Ishikawa (cell line): ENCODE measurements around the gene CTNND2.

ENCODE experiments used
- CEBPB ChIP-seq: IDR thresholded peaks from 2 replicates; pipeline ENCODE4 v1.6.1; 2012
- CREB1 ChIP-seq: IDR thresholded peaks from 2 replicates; pipeline ENCODE4 v1.6.1; 2012; ENCODE audit warnings: low read depth
- EGR1 ChIP-seq: IDR thresholded peaks from 2 replicates; pipeline ENCODE4 v1.6.1; 2012
- EP300 ChIP-seq: IDR thresholded peaks from 2 replicates; pipeline ENCODE4 v1.6.1; 2012; ENCODE audit warnings: borderline replicate concordance
- NFIC ChIP-seq: IDR thresholded peaks from 2 replicates; pipeline ENCODE4 v1.6.1; 2012
- RAD21 ChIP-seq: IDR thresholded peaks from 2 replicates; pipeline ENCODE4 v1.6.1; 2012; ENCODE audit warnings: low read depth
- TAF1 ChIP-seq: IDR thresholded peaks from 2 replicates; pipeline ENCODE4 v1.6.1; 2012; ENCODE audit warnings: low read depth, mild to moderate bottlenecking
- TCF12 ChIP-seq: IDR thresholded peaks from 2 replicates; pipeline ENCODE4 v1.6.1; 2012; ENCODE audit warnings: low read depth
- TEAD4 ChIP-seq: IDR thresholded peaks from 2 replicates; pipeline ENCODE4 v1.6.1; 2012
- YY1 ChIP-seq: IDR thresholded peaks from 2 replicates; pipeline ENCODE4 v1.6.1; 2012; ENCODE audit warnings: low read depth
- ZBTB7A ChIP-seq: IDR thresholded peaks from 2 replicates; pipeline ENCODE4 v1.6.1; 2012; ENCODE audit warnings: low read depth
- TF ChIP-seq, protein P1 (sequence below): IDR thresholded peaks from 2 replicates; pipeline ENCODE4 v1.6.1; 2012; ENCODE audit warnings: low read depth, mild to moderate bottlenecking
- TF ChIP-seq, protein P2 (sequence below): IDR thresholded peaks from 2 replicates; pipeline ENCODE4 v1.6.1; 2012
- TF ChIP-seq, protein P3 (sequence below): IDR thresholded peaks from 2 replicates; pipeline ENCODE4 v1.6.1; 2012

DNA sequence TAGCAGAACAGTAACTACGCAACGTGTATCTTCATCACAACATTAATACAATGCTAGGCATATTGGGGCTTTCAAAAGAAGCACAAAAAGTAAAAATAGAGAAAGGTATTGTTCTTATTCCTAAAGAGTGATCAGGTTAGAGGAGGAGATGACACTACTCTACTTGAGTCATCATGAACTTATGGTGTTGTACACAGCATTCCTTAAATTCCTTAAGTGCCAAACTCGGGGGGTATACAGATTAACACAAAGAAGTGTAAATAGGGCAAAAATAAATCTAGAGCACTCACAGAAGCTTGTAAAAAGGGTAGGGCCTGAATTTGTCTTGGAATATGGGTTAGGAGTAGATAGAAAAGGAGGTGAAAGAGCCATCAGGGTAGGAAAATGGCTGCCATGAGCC is 835.2 kb downstream of the CTNND2 start:
- no peak for TF ChIP-seq NFIC
- TF ChIP-seq CREB1 = no peak
- TF ChIP-seq EP300 = no peak
- TF ChIP-seq, protein P1, sequence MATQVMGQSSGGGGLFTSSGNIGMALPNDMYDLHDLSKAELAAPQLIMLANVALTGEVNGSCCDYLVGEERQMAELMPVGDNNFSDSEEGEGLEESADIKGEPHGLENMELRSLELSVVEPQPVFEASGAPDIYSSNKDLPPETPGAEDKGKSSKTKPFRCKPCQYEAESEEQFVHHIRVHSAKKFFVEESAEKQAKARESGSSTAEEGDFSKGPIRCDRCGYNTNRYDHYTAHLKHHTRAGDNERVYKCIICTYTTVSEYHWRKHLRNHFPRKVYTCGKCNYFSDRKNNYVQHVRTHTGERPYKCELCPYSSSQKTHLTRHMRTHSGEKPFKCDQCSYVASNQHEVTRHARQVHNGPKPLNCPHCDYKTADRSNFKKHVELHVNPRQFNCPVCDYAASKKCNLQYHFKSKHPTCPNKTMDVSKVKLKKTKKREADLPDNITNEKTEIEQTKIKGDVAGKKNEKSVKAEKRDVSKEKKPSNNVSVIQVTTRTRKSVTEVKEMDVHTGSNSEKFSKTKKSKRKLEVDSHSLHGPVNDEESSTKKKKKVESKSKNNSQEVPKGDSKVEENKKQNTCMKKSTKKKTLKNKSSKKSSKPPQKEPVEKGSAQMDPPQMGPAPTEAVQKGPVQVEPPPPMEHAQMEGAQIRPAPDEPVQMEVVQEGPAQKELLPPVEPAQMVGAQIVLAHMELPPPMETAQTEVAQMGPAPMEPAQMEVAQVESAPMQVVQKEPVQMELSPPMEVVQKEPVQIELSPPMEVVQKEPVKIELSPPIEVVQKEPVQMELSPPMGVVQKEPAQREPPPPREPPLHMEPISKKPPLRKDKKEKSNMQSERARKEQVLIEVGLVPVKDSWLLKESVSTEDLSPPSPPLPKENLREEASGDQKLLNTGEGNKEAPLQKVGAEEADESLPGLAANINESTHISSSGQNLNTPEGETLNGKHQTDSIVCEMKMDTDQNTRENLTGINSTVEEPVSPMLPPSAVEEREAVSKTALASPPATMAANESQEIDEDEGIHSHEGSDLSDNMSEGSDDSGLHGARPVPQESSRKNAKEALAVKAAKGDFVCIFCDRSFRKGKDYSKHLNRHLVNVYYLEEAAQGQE = no peak
- TF ChIP-seq RAD21 = no peak
- TF ChIP-seq TAF1 = no peak
- no peak for TF ChIP-seq YY1
- no peak for TF ChIP-seq TEAD4
- TF ChIP-seq CEBPB = no peak
- TF ChIP-seq, protein P2, sequence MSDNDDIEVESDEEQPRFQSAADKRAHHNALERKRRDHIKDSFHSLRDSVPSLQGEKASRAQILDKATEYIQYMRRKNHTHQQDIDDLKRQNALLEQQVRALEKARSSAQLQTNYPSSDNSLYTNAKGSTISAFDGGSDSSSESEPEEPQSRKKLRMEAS = no peak
- TF ChIP-seq ZBTB7A = no peak
- TF ChIP-seq EGR1 = no peak
- TF ChIP-seq, protein P3, sequence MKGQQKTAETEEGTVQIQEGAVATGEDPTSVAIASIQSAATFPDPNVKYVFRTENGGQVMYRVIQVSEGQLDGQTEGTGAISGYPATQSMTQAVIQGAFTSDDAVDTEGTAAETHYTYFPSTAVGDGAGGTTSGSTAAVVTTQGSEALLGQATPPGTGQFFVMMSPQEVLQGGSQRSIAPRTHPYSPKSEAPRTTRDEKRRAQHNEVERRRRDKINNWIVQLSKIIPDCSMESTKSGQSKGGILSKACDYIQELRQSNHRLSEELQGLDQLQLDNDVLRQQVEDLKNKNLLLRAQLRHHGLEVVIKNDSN = no peak
- no peak for TF ChIP-seq TCF12
